Activated CD8-positive, alpha-beta T cell treated with anti-CD3 and anti-CD28 coated beads, Interleukin-2, amount 10 ng/mL, durations not matched to agents 7 days and 5 days (primary cell): ENCODE measurements around the gene LCE4A. TPM values are rescaled to one million over a fixed set of nuclear protein-coding genes. Genes with fewer than 3 reads are reported as not detected.

ENCODE experiments used
- ATAC-seq: fragments of 150-1000 bp; cut with Tn5 transposase; one replicate; pipeline ENCODE4 v1.10.0; 2021; ENCODE audit warnings: moderate library complexity
- CTCF ChIA-PET: fragments of 350-600 bp; sonication (Branson Sonifier 250); formaldehyde crosslinking; loops from one replicate; lab custom pipeline; 2021; ENCODE audit warnings: antibody characterized with exemption; lab: Charles Lee
- POLR2A ChIA-PET: fragments of 350-600 bp; sonication (Branson Sonifier 250); formaldehyde crosslinking; loops from one replicate; lab custom pipeline; 2021; ENCODE audit warnings: antibody characterized with exemption; lab: Charles Lee
- DNase-seq: peaks from one replicate; pipeline ENCODE4 v3.0.0-alpha.2; 2020
- H3K27ac Mint-ChIP-seq: one replicate; pipeline ENCODE4 v1.8.0; 2021; ENCODE audit warnings: mild to moderate bottlenecking, mixed read lengths
- H3K27me3 Mint-ChIP-seq: one replicate; pipeline ENCODE4 v1.8.0; 2021; ENCODE audit warnings: low read depth, mixed read lengths
- H3K36me3 Mint-ChIP-seq: one replicate; pipeline ENCODE4 v1.8.0; 2021; ENCODE audit warnings: low read depth, mixed read lengths
- H3K4me1 Mint-ChIP-seq: one replicate; pipeline ENCODE4 v1.8.0; 2021; ENCODE audit warnings: low read depth, mixed read lengths
- H3K4me3 Mint-ChIP-seq: one replicate; pipeline ENCODE4 v1.8.0; 2021; ENCODE audit warnings: mild to moderate bottlenecking, mixed read lengths
- H3K9me3 Mint-ChIP-seq: one replicate; pipeline ENCODE4 v1.8.0; 2022; ENCODE audit warnings: mixed read lengths; ENCODE audit not compliant: insufficient read depth
- total RNA-seq, 2 experiments: library from RNA; stranded (reverse); gene quantifications; one replicate each; pipeline ENCODE4 v1.2.3, GENCODE V29; 2021

Gene LCE4A
- total RNA-seq, 2 experiments from 2014 or later, result not detected

- POLR2A ChIA-PET, result no interaction called here
- no peak for ATAC-seq
Measured at GRCh38 chr1:152752225-152752624, 44.3 kb downstream of the LCE4A start.

DNA sequence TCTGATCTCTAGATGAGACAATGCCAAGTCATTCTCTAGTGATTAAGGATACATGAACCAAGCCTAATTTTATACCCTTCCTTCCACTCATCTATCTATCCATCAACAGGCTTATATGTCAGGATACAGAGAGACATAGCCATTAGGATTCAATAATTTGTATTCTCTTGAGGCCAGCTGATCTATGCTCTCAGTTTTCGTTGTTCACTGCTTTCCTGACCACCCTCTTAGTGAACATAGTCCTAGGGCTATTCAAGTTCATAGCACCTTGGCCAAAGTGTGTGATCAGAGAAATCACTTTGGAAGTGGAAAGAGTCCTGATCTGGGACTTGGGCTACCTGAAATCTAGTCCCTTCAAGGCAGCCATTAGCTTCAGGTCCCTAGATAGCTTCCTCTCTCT is 45.6 kb downstream of the LCE4A start:
- H3K9me3 Mint-ChIP-seq, result no peaks in the 10 kb centered on the region
- no peak overlapping the region for H3K27ac Mint-ChIP-seq
- H3K4me1 Mint-ChIP-seq, result no peaks in the 10 kb centered on the region
- DNase-seq (no peak), ATAC-seq (no peak)
- peaks cover 12% of the 10 kb centered on the region for H3K27me3 Mint-ChIP-seq
- H3K4me3 Mint-ChIP-seq, result no peak overlapping the region
- H3K36me3 Mint-ChIP-seq, result no peaks in the 10 kb centered on the region
- CTCF ChIA-PET, result no interaction called here
- POLR2A ChIA-PET, result no interaction called here

More at GRCh38 chr1:152752225-152752624, 44.3 kb downstream of the LCE4A start:
- H3K4me1 Mint-ChIP-seq, result no peaks in the 10 kb centered on the region
- no peaks in the 10 kb centered on the region for H3K36me3 Mint-ChIP-seq
- CTCF ChIA-PET, result interaction anchor here (1.4 kb wide), 1 partner anchor 20 kb away, joined by 3 read pairs; no protein-coding TSS in a partner anchor
- H3K4me3 Mint-ChIP-seq, result no peak overlapping the region
- no peaks in the 10 kb centered on the region for H3K9me3 Mint-ChIP-seq
- H3K27me3 Mint-ChIP-seq, result peaks cover 15% of the 10 kb centered on the region
- H3K27ac Mint-ChIP-seq, result no peak overlapping the region
- DNase-seq, result no peak

GRCh38 chr1:152756872-152757271 is 48.9 kb downstream of the LCE4A start:
- no peaks in the 10 kb centered on the region for H3K4me1 Mint-ChIP-seq
- H3K9me3 Mint-ChIP-seq, result no peaks in the 10 kb centered on the region
- ATAC-seq (no peak), DNase-seq (no peak)
- no peaks in the 10 kb centered on the region for H3K36me3 Mint-ChIP-seq
- no peak overlapping the region for H3K27ac Mint-ChIP-seq
- H3K27me3 Mint-ChIP-seq, result peaks cover 3% of the 10 kb centered on the region
- no peak overlapping the region for H3K4me3 Mint-ChIP-seq
- POLR2A ChIA-PET, result no interaction called here
- CTCF ChIA-PET, result no interaction called here

DNA sequence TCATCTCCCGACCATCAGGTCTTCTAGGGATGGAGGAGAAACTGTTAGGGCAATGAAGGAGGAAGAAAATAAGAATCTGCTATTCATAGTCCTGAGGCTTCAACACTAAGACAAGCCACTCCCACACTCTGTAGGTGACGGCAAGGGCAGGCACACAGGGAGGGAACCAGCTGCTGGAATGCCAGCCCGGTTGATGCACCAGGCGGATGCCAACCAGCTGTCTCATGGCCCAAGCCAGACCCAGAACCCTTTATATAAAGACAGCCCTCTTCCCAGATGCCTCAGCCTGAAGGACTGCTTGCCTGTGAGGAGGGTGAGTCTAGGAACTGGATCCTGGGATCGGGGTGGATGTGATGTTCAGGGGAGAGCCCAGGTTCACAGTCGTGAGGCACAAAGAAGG is 49.8 kb downstream of the LCE4A start, which contains the start of gene KPRP:
KPRP (plus strand) TSS at position 279 of the 400 bp plus-strand sequence. CDS start 1,564 bp downstream, outside the sequence.
- no peak for DNase-seq
- Mint-ChIP-seq H3K4me3 (no peak within 1 kb of the TSS), H3K9me3 (no peaks in the 10 kb centered on the region), H3K27ac (no peak within 1 kb of the TSS), H3K4me1 (no peaks in the 10 kb centered on the region), H3K36me3 (no peaks in the 10 kb centered on the region), H3K27me3 (peaks cover 2% of the 10 kb centered on the region)
- ChIA-PET POLR2A (no interaction called here), CTCF (no interaction called here)
- no peak for ATAC-seq

DNA sequence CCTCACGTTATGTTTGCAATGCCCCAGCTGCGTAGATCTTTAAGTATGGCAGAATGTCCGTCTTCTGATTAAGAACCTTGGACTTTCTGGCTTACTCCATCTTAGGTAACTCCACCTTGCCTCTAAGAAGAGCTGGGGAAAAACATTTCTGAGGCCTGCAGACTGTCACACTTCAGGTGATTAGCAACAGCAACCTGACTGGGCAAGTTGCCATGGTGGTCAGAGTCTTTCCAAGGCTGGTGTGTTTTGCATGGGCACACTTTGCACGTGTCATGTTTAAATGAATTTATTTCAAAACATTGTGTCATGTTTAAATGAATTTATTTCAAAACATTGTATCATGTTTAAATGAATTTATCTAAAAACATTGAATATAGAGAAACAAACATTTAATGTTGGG is 50.7 kb downstream of the LCE4A start:
- Mint-ChIP-seq H3K4me1 (no peaks in the 10 kb centered on the region), H3K36me3 (no peaks in the 10 kb centered on the region), H3K27me3 (no peaks in the 10 kb centered on the region), H3K9me3 (no peaks in the 10 kb centered on the region), H3K4me3 (no peak overlapping the region), H3K27ac (no peak overlapping the region)
- ChIA-PET POLR2A (no interaction called here), CTCF (no interaction called here)
- DNase-seq, result no peak
- ATAC-seq, result no peak

Other genes with a start within 250 kb of the LCE4A start
- not detected for gene LCE5A, start 197.4 kb upstream of the LCE4A start, total RNA-seq
- not detected for gene CRCT1, start 193.7 kb upstream of the LCE4A start, total RNA-seq
- gene LCE3E, start 141.4 kb upstream of the LCE4A start, total RNA-seq, result not detected
- not detected for gene LCE3D, start 127.6 kb upstream of the LCE4A start, total RNA-seq
- not detected for gene LCE3C, start 107.9 kb upstream of the LCE4A start, total RNA-seq
- gene LCE3B, start 94.3 kb upstream of the LCE4A start, total RNA-seq, result not detected
- not detected for gene LCE3A, start 85.1 kb upstream of the LCE4A start, total RNA-seq
- gene LCE2D, start 44.8 kb upstream of the LCE4A start, total RNA-seq, result not detected
- not detected for gene LCE2C, start 32.9 kb upstream of the LCE4A start, total RNA-seq
- not detected for gene LCE2B, start 22.0 kb upstream of the LCE4A start, total RNA-seq
- not detected for gene LCE2A, start 9.8 kb upstream of the LCE4A start, total RNA-seq
- not detected for gene KPRP, start 49.9 kb downstream of the LCE4A start, total RNA-seq
- not detected for gene LCE1F, start 67.0 kb downstream of the LCE4A start, total RNA-seq
- gene LCE1E, start 78.1 kb downstream of the LCE4A start, total RNA-seq, result not detected
- not detected for gene LCE1D, start 88.6 kb downstream of the LCE4A start, total RNA-seq
- not detected for gene LCE1C, start 98.5 kb downstream of the LCE4A start, total RNA-seq
- gene LCE1B, start 103.8 kb downstream of the LCE4A start, total RNA-seq, result not detected
- gene LCE1A, start 119.3 kb downstream of the LCE4A start, total RNA-seq, result not detected
- gene LCE6A, start 134.7 kb downstream of the LCE4A start, total RNA-seq, result not detected
- not detected for gene LCE7A, start 151.8 kb downstream of the LCE4A start, total RNA-seq
- not detected for gene SMCP, start 170.2 kb downstream of the LCE4A start, total RNA-seq
- not detected for gene IVL, start 200.4 kb downstream of the LCE4A start, total RNA-seq
- not detected for gene SPRR5, start 239.0 kb downstream of the LCE4A start, total RNA-seq